IPS-18c (cell line): ENCODE results near the gene PLXNA2.

Experiments
- H3K4me3 ChIP-seq: 2 replicates; pipeline ENCODE4 v1.7.0; 2013; ENCODE audit warnings: low read depth, mild to moderate bottlenecking, low read length, moderate library complexity; ENCODE audit not compliant: insufficient read depth
- H3K9me3 ChIP-seq: one replicate; pipeline ENCODE4 v1.6.1; 2013; ENCODE audit warnings: mild to moderate bottlenecking, low read length, moderate library complexity; ENCODE audit not compliant: control insufficient read depth, insufficient read depth

The PLXNA2 gene

GRCh38 chr1:208233978-208234377 lies 10.2 kb downstream of the PLXNA2 start:
- H3K9me3 ChIP-seq, result no peaks in the 10 kb centered on the region
- no peak overlapping the region for H3K4me3 ChIP-seq

DNA sequence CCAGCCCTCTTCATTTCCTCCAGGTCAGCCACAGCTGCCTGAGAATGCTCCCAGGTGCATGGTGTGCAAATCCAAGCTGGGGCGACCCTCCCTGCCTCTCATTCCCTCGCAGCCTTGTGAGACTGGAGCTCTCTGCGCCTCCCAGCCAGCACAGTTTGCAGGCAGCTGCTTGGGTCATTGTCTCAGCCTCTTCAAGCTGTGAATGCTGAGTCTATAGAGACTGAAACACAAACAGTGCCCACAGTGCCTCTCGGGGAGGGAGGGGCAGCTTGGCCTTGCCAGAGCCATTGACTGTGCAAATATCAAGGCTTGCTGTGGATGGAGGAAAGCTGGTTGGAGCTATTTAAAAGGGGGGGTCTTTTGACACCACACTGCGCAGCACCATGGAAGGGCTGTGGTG lies 10.6 kb downstream of the PLXNA2 start:
- Histone ChIP-seq H3K4me3 (no peak overlapping the region), H3K9me3 (no peaks in the 10 kb centered on the region)

DNA sequence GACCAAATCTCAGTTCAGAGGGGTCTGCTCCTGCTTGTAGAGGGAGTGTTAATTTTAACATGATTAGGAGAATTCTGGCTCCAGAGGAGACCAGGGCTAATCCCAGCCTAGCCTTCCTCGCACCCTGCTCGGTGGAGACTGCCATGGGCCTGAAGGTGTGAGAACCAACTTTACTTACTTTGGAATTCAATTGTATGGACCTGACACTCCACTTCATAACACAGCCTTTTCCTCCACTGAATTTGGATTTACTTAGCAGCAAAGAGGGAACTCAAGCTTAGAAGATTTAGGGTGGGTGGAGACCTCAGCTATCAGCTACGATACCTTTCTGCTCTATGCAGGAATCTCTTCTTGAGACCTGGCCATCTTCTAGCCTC lies 11.5 kb downstream of the PLXNA2 start:
- H3K4me3 ChIP-seq, result no peak overlapping the region
- H3K9me3 ChIP-seq, result no peaks in the 10 kb centered on the region

DNA sequence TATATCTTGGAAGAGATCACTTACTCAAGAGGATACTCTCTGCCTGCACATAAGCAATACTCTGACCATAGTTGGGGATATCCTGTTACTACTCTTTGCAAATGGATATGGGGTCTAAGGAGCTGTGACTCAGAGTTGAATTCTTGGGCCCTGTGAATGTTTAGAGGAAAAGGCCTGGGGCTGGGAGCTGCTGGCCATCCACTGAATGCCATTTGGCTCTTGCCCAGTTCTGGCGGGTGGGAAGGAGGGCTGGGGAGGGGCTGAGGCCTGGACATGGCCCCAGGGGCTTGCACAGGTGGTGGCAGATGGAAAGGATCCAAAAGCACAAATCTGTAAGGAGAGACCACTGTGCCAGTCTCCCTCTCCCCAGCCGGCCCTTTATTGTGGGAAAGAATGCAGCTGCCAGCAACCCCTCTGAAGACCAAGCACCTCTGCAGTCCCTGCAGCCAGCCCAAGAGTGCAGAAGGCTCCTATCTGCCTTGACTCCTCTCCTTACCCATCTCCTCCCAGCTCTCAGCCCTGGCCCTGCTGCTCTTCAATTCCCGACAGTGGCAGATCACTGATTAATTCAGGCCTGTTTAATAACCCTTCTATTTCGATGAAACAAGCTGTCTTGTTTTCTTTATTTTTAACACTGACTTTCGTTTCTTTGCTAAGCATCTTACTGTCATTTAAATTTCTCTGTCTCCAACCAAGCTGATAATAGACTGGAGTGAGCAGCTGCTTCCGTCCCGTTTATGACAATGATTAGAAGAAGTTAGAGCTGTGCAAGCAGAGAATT lies 12.1 kb downstream of the PLXNA2 start:
- no peaks in the 10 kb centered on the region for H3K9me3 ChIP-seq

DNA sequence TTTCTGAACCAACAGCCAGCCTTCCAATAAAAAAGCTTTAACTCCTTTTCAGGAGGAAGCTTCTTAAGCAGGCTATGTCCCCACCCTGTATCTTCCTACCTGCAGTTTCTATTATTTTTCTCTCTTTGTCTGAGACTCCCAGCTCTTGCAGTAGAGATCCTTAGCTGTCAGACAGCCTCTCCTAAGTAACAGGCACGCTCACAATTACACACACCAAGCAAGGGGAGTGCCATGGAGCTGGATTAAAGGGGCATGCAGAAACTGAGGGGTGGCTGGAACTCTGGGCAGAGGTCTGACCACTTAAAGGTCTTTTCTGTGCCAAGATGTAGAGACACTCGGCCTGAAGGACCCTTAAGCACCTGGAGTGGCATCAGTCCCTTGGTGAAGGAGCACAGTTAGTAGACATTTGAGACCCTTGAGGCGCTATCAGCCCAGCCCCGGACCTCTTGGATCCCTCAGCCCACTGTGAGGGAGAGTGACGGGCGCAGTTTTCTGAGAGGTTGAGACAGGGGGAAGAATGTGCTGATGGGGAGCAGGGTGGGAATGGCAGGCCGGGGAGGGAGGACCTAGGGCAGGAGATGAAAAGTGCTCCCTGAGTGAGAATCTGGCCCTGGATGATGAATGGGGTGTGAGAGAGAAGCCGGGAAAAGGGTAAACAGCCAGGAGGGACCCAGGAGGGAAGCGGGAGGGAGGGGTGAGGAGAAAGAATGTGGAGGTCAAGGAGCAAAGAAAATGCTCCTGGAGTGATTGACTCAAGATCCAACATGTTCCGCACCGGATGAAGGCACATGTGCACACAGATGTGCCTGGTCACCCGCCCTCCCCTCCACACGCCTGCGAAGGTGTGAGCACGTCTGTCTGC lies 13.3 kb downstream of the PLXNA2 start:
- Histone ChIP-seq H3K9me3 (no peaks in the 10 kb centered on the region), H3K4me3 (no peak overlapping the region)

More for the DNA sequence above, 12.1 kb downstream of the PLXNA2 start:
- H3K4me3 ChIP-seq, result no peak overlapping the region

- no peaks in the 10 kb centered on the region for H3K9me3 ChIP-seq
- H3K4me3 ChIP-seq, result no peak overlapping the region
Measured at GRCh38 chr1:208228550-208228949, 15.6 kb downstream of the PLXNA2 start.

DNA sequence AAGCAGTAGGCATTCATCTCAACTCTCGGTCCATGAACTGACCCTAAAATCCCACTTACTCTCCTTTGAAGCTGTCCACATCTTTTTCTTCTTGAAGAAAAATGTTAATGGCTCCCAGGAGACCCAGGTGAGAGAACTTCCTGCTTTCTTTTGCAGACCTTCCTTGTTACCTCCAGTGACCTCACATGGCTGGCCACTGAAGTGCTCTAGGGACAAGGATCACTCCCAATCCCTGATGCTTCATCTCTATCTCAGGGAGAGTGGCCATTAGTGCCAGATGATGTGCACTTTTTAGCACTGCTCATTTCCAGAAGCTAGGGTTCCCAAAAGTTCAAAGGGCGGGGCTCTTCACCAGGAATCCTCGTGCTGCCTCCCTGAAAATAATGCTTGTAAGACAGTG lies 16.2 kb downstream of the PLXNA2 start:
- no peaks in the 10 kb centered on the region for H3K9me3 ChIP-seq
- no peak overlapping the region for H3K4me3 ChIP-seq

- H3K4me3 ChIP-seq, result no peak overlapping the region
- no peaks in the 10 kb centered on the region for H3K9me3 ChIP-seq
Measured at GRCh38 chr1:208227366-208227765, 16.8 kb downstream of the PLXNA2 start.

DNA sequence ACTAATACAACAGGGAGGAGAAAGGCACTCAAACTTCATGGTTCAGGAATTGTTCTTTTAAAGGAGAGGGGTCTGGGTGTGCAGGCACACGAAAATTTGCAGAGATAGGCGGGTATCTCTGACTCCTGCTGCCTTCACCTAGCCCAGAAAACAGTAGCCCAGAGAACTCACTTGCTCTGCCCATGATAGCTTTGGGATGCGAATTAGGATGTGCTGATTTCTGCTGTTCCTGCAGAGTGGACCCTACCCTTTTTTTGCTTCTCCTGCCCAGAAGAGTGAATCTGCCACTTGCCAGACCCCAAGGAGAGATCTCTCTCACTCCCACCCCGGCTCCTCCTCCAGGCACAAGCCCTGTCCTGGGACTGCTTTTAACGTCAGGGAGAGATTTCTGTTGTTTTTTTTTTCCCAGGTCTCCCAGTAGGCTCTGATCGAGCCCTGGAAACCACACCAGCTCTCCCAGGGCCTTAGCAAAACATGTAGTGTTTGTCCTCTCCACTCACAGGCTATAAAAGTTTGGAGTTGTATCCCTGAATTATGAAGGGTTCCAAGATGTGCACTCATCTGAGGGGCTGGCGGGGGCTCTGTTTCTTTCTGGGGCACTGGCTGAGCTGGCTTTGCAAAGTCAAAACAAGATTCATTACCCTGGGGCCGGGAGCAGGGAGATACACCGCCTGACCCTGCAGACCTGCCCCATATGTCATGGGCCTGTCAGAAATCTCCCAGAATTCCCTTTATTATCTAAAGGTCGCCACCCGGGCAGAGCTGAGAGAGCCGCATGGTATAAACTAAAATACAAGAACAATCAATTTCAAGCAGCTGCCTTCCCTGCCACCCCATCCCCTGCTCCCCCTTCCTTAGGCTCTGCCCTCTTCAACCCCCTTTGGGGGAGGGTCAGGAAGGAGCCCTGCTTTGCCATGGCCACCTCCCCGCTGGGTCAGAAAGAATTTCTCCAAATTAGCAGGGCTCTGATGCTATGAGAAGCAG lies 17.9 kb downstream of the PLXNA2 start:
- no peak overlapping the region for H3K4me3 ChIP-seq
- H3K9me3 ChIP-seq, result no peaks in the 10 kb centered on the region

- no peaks in the 10 kb centered on the region for H3K9me3 ChIP-seq
- H3K4me3 ChIP-seq, result no peak overlapping the region
Measured at GRCh38 chr1:208224192-208224713, 19.9 kb downstream of the PLXNA2 start.

GRCh38 chr1:208223136-208223535 lies 21.0 kb downstream of the PLXNA2 start:
- Histone ChIP-seq H3K4me3 (no peak overlapping the region), H3K9me3 (no peaks in the 10 kb centered on the region)

DNA sequence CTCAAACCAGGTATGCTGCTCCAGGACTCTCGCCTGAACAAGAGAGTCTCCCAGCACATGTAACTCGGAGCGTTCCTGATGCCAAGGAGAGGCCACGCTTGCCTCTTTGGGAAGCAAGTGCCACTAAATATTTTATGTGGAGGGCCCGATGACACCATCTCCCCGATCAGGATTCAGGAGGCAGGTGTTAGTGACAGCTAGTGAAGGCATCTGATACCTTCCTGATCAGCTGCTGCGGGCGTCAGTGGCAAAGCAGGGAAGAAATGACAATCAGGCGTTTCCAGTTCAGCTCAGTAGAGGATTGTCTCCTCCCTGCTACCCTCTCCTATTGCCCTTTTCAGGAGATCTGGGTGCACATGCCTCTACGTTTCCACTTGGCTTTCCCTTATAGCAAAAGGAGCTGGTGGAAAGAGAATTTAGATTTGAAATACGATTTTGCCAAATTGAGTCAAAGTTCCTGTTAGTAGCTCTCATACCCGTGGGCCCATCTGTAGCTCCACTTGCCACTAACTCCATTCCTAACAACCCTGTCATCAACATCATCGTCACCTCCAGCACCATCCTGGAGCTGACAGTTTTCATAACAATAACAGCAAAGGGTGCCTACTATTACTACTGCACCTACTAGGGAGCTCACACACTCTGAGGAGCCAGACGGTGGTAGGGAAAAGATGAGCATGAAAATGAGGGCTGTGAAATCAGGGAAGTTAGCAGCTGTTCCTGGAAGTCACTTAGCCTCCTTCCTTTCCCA lies 21.6 kb downstream of the PLXNA2 start:
- H3K9me3 ChIP-seq, result no peaks in the 10 kb centered on the region

GRCh38 chr1:208221291-208221622 lies 22.9 kb downstream of the PLXNA2 start:
- no peak overlapping the region for H3K4me3 ChIP-seq
- H3K9me3 ChIP-seq, result no peaks in the 10 kb centered on the region

More for the DNA sequence above, 21.6 kb downstream of the PLXNA2 start:
- H3K4me3 ChIP-seq, result no peak overlapping the region

DNA sequence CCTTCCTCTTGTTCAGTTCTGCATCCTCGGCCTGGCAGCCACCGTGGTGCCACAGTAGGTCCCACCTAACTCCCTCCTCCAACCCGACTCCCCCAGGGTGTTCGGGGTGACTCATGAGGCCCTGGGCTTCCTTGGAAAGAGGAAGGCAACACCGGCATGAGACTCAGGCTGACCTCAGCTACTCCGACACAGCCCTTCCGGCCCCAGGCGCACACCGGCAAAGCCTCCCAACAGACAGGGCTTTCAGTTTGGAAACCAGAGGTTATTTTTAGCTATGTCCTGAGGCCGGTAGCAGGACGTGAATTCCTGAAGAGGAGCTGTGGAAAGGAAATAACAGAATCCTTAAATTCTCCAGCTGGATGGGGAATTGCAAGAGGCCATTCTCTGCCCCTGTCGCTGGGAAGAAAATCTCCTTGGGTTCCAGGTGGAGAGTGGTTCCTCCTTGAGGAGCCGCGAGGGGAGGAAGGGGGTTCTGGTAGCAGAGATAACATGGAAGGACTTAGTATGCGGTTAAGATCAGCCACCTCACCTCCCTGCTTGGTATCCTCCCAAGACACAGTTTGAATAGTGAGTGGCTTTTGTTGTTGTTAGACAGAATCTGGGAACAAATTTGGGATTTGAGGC lies 24.4 kb downstream of the PLXNA2 start:
- no peak overlapping the region for H3K4me3 ChIP-seq
- no peaks in the 10 kb centered on the region for H3K9me3 ChIP-seq

DNA sequence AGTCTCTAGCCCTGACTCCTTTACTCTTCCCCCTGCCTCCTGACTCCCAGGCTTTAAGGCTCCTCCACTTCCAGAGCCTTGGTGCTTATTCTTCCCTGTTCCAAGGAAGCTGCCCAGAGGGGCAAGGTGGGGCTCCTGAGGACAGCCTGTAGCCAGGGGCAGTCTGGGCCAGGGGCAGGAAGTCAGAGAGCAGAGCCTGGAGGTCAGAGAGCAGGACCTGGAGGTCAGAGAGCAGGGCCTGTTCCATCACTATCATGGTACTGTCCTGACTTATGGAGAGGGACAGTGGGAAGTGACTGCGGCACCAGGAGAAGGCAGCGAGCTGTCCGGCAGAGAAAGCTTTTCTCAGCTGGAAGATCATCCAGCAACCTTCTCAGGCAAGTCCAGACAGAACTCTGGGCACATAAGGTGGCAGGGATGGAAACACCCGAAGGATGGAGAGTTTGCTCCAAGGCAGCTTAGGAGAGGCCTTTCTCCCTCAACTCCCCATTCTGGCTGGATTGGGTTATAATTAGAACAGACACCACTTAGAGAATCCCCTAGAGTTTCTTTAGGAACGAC lies 25.0 kb downstream of the PLXNA2 start:
- no peaks in the 10 kb centered on the region for H3K9me3 ChIP-seq
- no peak overlapping the region for H3K4me3 ChIP-seq
